HUES6 (cell line): ENCODE results near the gene GBA2.

Experiments used
- H3K27ac ChIP-seq: 2 replicates; pipeline ENCODE4 v1.7.0; 2013; ENCODE audit warnings: low read depth, mild to moderate bottlenecking, low read length, inconsistent platforms
- H3K27me3 ChIP-seq: 2 replicates; pipeline ENCODE4 v1.6.1; 2013; ENCODE audit warnings: low read length; ENCODE audit not compliant: control insufficient read depth, insufficient read depth
- H3K36me3 ChIP-seq: 2 replicates; pipeline ENCODE4 v1.6.1; 2013; ENCODE audit warnings: low read length; ENCODE audit not compliant: control insufficient read depth, insufficient read depth
- H3K4me1 ChIP-seq: 2 replicates; pipeline ENCODE4 v1.6.1; 2013; ENCODE audit warnings: low read length; ENCODE audit not compliant: control insufficient read depth, insufficient read depth
- H3K4me3 ChIP-seq: 2 replicates; pipeline ENCODE4 v1.5.1; 2013; ENCODE audit warnings: low read depth, low read length
- H3K9ac ChIP-seq: one replicate; pipeline ENCODE4 v1.6.1; 2013; ENCODE audit warnings: mild to moderate bottlenecking, low read length
- H3K9me3 ChIP-seq: 2 replicates; pipeline ENCODE4 v1.6.1; 2013; ENCODE audit warnings: low read depth, low read length; ENCODE audit not compliant: control insufficient read depth, insufficient read depth

The GBA2 gene

GRCh38 chr9:35690614-35691333 is 58.3 kb downstream of the GBA2 start:
- H3K4me1 ChIP-seq: peaks cover 15% of the 10 kb centered on the region; the same call in 1 of the 2 replicates
- no peaks in the 10 kb centered on the region for H3K27me3 ChIP-seq
- H3K27ac ChIP-seq: peak overlapping the region; percentile 85; the same call in 1 of the 2 replicates
- H3K9me3 ChIP-seq: no peaks in the 10 kb centered on the region
- H3K36me3 ChIP-seq: peaks cover 29% of the 10 kb centered on the region
- H3K4me3 ChIP-seq: peak overlapping the region; percentile 91
- H3K9ac ChIP-seq: peak overlapping the region; percentile 88

- Histone ChIP-seq H3K36me3 (peaks cover 34% of the 10 kb centered on the region), H3K4me3 (peak overlapping the region; percentile 91), H3K27ac (peak overlapping the region; percentile 85; the same call in 1 of the 2 replicates), H3K9me3 (no peaks in the 10 kb centered on the region), H3K9ac (peak overlapping the region; percentile 88), H3K4me1 (peaks cover 15% of the 10 kb centered on the region; the same call in 1 of the 2 replicates), H3K27me3 (no peaks in the 10 kb centered on the region)
These were observed 58.8 kb downstream of the GBA2 start for GRCh38 chr9:35690294-35690613.

- peak within 1 kb of the TSS; percentile 88 for H3K9ac ChIP-seq
- H3K4me3 ChIP-seq: peak within 1 kb of the TSS; percentile 91
- H3K27me3 ChIP-seq: no peaks in the 10 kb centered on the region
- peaks cover 39% of the 10 kb centered on the region for H3K36me3 ChIP-seq
- peak within 1 kb of the TSS; percentile 85 for H3K27ac ChIP-seq
- H3K4me1 ChIP-seq: peaks cover 15% of the 10 kb centered on the region; the same call in 1 of the 2 replicates
- H3K9me3 ChIP-seq: no peaks in the 10 kb centered on the region
These were observed 59.3 kb downstream of the GBA2 start, which contains the start of gene TPM2 for GRCh38 chr9:35689542-35690293. Gene TPM2 (minus strand): TSS chr9:35689925. CDS start chr9:35689817, 108 bp downstream.

- peaks cover 48% of the 10 kb centered on the region for H3K36me3 ChIP-seq
- H3K27ac ChIP-seq: peak overlapping the region; percentile 78
- no peaks in the 10 kb centered on the region for H3K9me3 ChIP-seq
- H3K4me1 ChIP-seq: peaks cover 15% of the 10 kb centered on the region; the same call in 1 of the 2 replicates
- peak overlapping the region; percentile 91 for H3K4me3 ChIP-seq
- H3K27me3 ChIP-seq: no peaks in the 10 kb centered on the region
- H3K9ac ChIP-seq: peak overlapping the region; percentile 88
These were observed 60.2 kb downstream of the GBA2 start for GRCh38 chr9:35688558-35689541.

- H3K27ac ChIP-seq: no peak overlapping the region
These were observed 61.0 kb downstream of the GBA2 start for GRCh38 chr9:35687972-35688557.

GRCh38 chr9:35687306-35687705 is 61.7 kb downstream of the GBA2 start:
- Histone ChIP-seq H3K27me3 (no peaks in the 10 kb centered on the region), H3K9me3 (no peaks in the 10 kb centered on the region), H3K4me1 (peaks cover 15% of the 10 kb centered on the region; the same call in 1 of the 2 replicates), H3K27ac (no peak overlapping the region), H3K4me3 (no peak overlapping the region), H3K36me3 (peaks cover 63% of the 10 kb centered on the region), H3K9ac (no peak overlapping the region)

More at GRCh38 chr9:35687972-35688557, 61.0 kb downstream of the GBA2 start:
- no peaks in the 10 kb centered on the region for H3K9me3 ChIP-seq
- H3K9ac ChIP-seq: peak overlapping the region; percentile 88
- peak overlapping the region; percentile 91 for H3K4me3 ChIP-seq
- no peaks in the 10 kb centered on the region for H3K27me3 ChIP-seq
- H3K4me1 ChIP-seq: peaks cover 15% of the 10 kb centered on the region; the same call in 1 of the 2 replicates
- H3K36me3 ChIP-seq: peaks cover 56% of the 10 kb centered on the region
